ENCODE data around the gene CAD.

DNA sequence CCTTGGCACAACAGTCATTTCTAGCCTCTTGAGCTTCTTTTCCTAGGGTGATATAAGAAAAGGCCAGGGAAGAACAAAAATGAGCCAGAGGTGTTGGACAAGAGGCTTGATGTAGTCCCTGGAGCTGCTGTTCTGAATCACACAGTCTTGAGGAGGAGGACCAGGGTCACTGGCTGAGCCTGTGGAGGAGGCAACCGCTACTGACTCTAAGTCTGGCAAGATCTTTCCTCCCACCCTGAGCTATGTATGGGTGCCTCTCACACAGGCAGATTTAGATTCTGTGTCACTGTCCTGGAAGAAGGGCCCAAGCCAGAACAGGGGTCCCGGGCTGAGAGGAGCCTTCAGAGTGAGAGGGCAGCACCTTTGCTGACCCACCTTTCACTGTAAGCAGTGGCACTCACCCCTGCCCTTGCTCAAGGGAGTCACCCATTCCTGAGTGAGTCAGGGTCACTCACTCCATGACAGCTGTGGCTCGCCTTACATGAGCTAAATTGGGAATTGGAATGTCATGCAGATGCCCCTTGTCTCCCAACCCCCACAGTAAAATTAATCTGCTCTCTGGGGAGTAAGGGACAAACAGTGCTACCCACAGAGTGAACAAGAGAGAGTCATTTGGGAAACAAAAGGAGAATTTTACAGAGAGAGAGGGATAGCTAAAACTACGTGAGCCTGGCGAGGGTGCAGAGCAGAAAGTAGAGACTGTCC, 64.8 kb downstream of the CAD start, which contains the start of gene TRIM54:
- TF ChIP-seq ZBTB34 (CRISPR knock-in tag; IDR thresholded peaks at IDR 0.05): no peak
- no peak for TF ChIP-seq U2AF1 (optimal IDR thresholded peaks at IDR 0.05; ENCODE audit: low read depth, low read length)
- TF ChIP-seq REST (IDR thresholded peaks at IDR 0.05; ENCODE audit: borderline replicate concordance): no peak
- TF ChIP-seq REST (CRISPR knock-in tag; IDR thresholded peaks at IDR 0.05; ENCODE audit: low read depth): no peak
